RWPE2 (cell line): ENCODE measurements around the gene CDC25A.

Experiments
- ATAC-seq: fragments of 200-7000 bp; cut with Tn5 transposase; 3 replicates; pipeline ENCODE4 v1.9.1; 2021; ENCODE audit warnings: low read depth
- DNase-seq: peaks from one replicate; pipeline ENCODE4 v3.0.0-alpha.2; 2020; ENCODE audit warnings: low spot score
- H3K27ac ChIP-seq: fragments of 450-650 bp; 2 replicates; pipeline ENCODE4 v1.5.1; 2017; ENCODE audit warnings: mild to moderate bottlenecking; ENCODE audit not compliant: poor library complexity, severe bottlenecking
- H3K27me3 ChIP-seq: fragments of 250-450 bp; sonication (Bioruptor Pico); 2 replicates; pipeline ENCODE4 v1.5.1; 2021; ENCODE audit warnings: mild to moderate bottlenecking, moderate library complexity; ENCODE audit not compliant: insufficient read depth, poor library complexity, severe bottlenecking
- H3K36me3 ChIP-seq: fragments of 250-450 bp; sonication (Bioruptor Pico); 2 replicates; pipeline ENCODE4 v1.5.1; 2020; ENCODE audit warnings: low read depth, mild to moderate bottlenecking, moderate library complexity
- H3K4me1 ChIP-seq: fragments of 250-450 bp; sonication (Bioruptor Pico); 2 replicates; pipeline ENCODE4 v1.5.1; 2021; ENCODE audit warnings: mild to moderate bottlenecking, moderate library complexity; ENCODE audit not compliant: insufficient read depth, poor library complexity, severe bottlenecking
- H3K4me3 ChIP-seq: fragments of 250-450 bp; sonication (Bioruptor Pico); 2 replicates; pipeline ENCODE4 v1.5.1; 2021; ENCODE audit warnings: mild to moderate bottlenecking, moderate library complexity; ENCODE audit not compliant: severe bottlenecking
- H3K9me3 ChIP-seq: fragments of 250-450 bp; sonication (Bioruptor Pico); 2 replicates; pipeline ENCODE4 v1.5.1; 2021; ENCODE audit warnings: mild to moderate bottlenecking, moderate library complexity; ENCODE audit not compliant: severe bottlenecking
- CTCF ChIP-seq: fragments of 450-650 bp; IDR thresholded peaks from one replicate; pipeline ENCODE4 v1.5.1; 2017; ENCODE audit warnings: mild to moderate bottlenecking, moderate library complexity; ENCODE audit not compliant: poor library complexity, severe bottlenecking

The CDC25A gene

GRCh38 chr3:48199117-48199516 is 10.9 kb upstream of the CDC25A start:
- DNase-seq (peak; percentile 6), ATAC-seq (no peak)
- Histone ChIP-seq H3K36me3 (no peaks in the 10 kb centered on the region), H3K4me1 (no peaks in the 10 kb centered on the region), H3K27me3 (no peaks in the 10 kb centered on the region), H3K27ac (no peak overlapping the region), H3K9me3 (no peaks in the 10 kb centered on the region), H3K4me3 (no peak overlapping the region)
- no peak for TF ChIP-seq CTCF

GRCh38 chr3:48196611-48197010 is 8.4 kb upstream of the CDC25A start:
- DNase-seq (no peak), ATAC-seq (no peak)
- no peaks in the 10 kb centered on the region for H3K36me3 ChIP-seq
- no peak overlapping the region for H3K4me3 ChIP-seq
- H3K27ac ChIP-seq = no peak overlapping the region
- no peaks in the 10 kb centered on the region for H3K9me3 ChIP-seq
- no peaks in the 10 kb centered on the region for H3K4me1 ChIP-seq
- TF ChIP-seq CTCF = no peak
- H3K27me3 ChIP-seq = no peaks in the 10 kb centered on the region

- no peak overlapping the region for H3K27ac ChIP-seq
- no peaks in the 10 kb centered on the region for H3K27me3 ChIP-seq
- H3K9me3 ChIP-seq = no peaks in the 10 kb centered on the region
- TF ChIP-seq CTCF = peak; percentile 83
- no peaks in the 10 kb centered on the region for H3K36me3 ChIP-seq
- H3K4me3 ChIP-seq = no peak overlapping the region
- ATAC-seq (peak; percentile 70; the same call in 2 of the 3 replicates), DNase-seq (peak; percentile 52)
- H3K4me1 ChIP-seq = no peaks in the 10 kb centered on the region
Observed at GRCh38 chr3:48194446-48195071, 6.3 kb upstream of the CDC25A start.

- H3K27me3 ChIP-seq = no peaks in the 10 kb centered on the region
- H3K4me1 ChIP-seq = peaks cover 3% of the 10 kb centered on the region
- no peak for TF ChIP-seq CTCF
- DNase-seq (no peak), ATAC-seq (no peak)
- H3K36me3 ChIP-seq = peaks cover 5% of the 10 kb centered on the region
- no peak overlapping the region for H3K4me3 ChIP-seq
- H3K27ac ChIP-seq = no peak overlapping the region
- H3K9me3 ChIP-seq = no peaks in the 10 kb centered on the region
Observed at GRCh38 chr3:48190911-48191310, 2.7 kb upstream of the CDC25A start.

- peaks cover 19% of the 10 kb centered on the region for H3K36me3 ChIP-seq
- TF ChIP-seq CTCF = no peak
- H3K4me1 ChIP-seq = peaks cover 3% of the 10 kb centered on the region
- no peak overlapping the region for H3K27ac ChIP-seq
- H3K4me3 ChIP-seq = no peak overlapping the region
- no peaks in the 10 kb centered on the region for H3K27me3 ChIP-seq
- ATAC-seq = no peak
- DNase-seq = no peak
- H3K9me3 ChIP-seq = no peaks in the 10 kb centered on the region
Observed at GRCh38 chr3:48189321-48189720, 1.1 kb upstream of the CDC25A start.
